Smooth muscle cell (in vitro differentiated cells): ENCODE measurements around the gene LONRF3. TPM values are rescaled to one million over a fixed set of nuclear protein-coding genes. Genes with fewer than 3 reads are reported as not detected.
A peak's percentile ranks its signal among the peaks of the same experiment; 100 is the strongest.

Experiments used
- DNase-seq: peaks from one replicate; lab custom pipeline; 2025; ENCODE audit not compliant: unreplicated experiment; lab: John Stamatoyannopoulos, UW
- H2AFZ ChIP-seq: fragments of 200-600 bp; sonication (generic); 2 replicates; pipeline ENCODE4 v1.6.0; 2016; ENCODE audit warnings: antibody characterized with exemption, low read depth, mild to moderate bottlenecking
- H3F3A ChIP-seq: fragments of 200-600 bp; sonication (generic); 2 replicates; pipeline ENCODE4 v1.6.0; 2017; ENCODE audit warnings: antibody characterized with exemption, low read depth
- H3K27ac ChIP-seq: fragments of 200-600 bp; sonication (generic); 2 replicates; pipeline ENCODE4 v1.5.1; 2016; ENCODE audit warnings: low read depth, mild to moderate bottlenecking
- H3K27me3 ChIP-seq: fragments of 200-600 bp; sonication (generic); 2 replicates; pipeline ENCODE4 v1.6.1; 2016; ENCODE audit warnings: low read depth, mild to moderate bottlenecking
- H3K36me3 ChIP-seq: fragments of 200-600 bp; sonication (generic); 2 replicates; pipeline ENCODE4 v1.5.1; 2016; ENCODE audit warnings: low read depth
- H3K4me1 ChIP-seq: fragments of 200-600 bp; sonication (generic); 2 replicates; pipeline ENCODE4 v1.5.1; 2016; ENCODE audit warnings: low read depth
- H3K4me2 ChIP-seq: fragments of 200-600 bp; sonication (generic); 2 replicates; pipeline ENCODE4 v1.6.0; 2016; ENCODE audit warnings: mild to moderate bottlenecking
- H3K4me3 ChIP-seq: fragments of 200-600 bp; sonication (generic); 2 replicates; pipeline ENCODE4 v1.5.1; 2016; ENCODE audit warnings: mild to moderate bottlenecking
- H3K79me2 ChIP-seq: fragments of 200-600 bp; sonication (generic); 2 replicates; pipeline ENCODE4 v1.6.0; 2016; ENCODE audit warnings: low read depth, mild to moderate bottlenecking
- H3K9ac ChIP-seq: fragments of 200-600 bp; sonication (generic); 2 replicates; pipeline ENCODE4 v1.6.0; 2016; ENCODE audit warnings: low read depth
- H3K9me3 ChIP-seq: fragments of 200-600 bp; sonication (generic); replicated peaks from 2 replicates; pipeline ENCODE4 v1.5.1; 2016; ENCODE audit warnings: low read depth
- H4K20me1 ChIP-seq: fragments of 200-600 bp; sonication (generic); 2 replicates; pipeline ENCODE4 v1.6.0; 2016; ENCODE audit warnings: low read depth
- CTCF ChIP-seq: fragments of 200-600 bp; sonication (generic); IDR thresholded peaks from 2 replicates; pipeline ENCODE4 v1.5.1; 2017; ENCODE audit warnings: borderline replicate concordance, mild to moderate bottlenecking, antibody characterized with exemption; ENCODE audit not compliant: insufficient read depth, poor library complexity, severe bottlenecking
- WGBS: methylation state at CpG from one replicate; pipeline ENCODE4 v1.1.7; 2016; ENCODE audit warnings: low lambda C conversion rate; 5-methylcytosine and 5-hydroxymethylcytosine counted together
- polyA plus RNA-seq: library from polyadenylated mRNA; unstranded; fragments of >200 nt; fragmentation: Nextera tagmentation; extraction: Ambion mirVana; gene quantifications from 2 replicates; pipeline ENCODE4 v1.2.1, GENCODE V29; 2016
- total RNA-seq: library from RNA; depleted of rRNA; stranded (reverse); fragments of >200 nt; gene quantifications from 2 replicates; pipeline ENCODE4 v1.2.3, GENCODE V29; 2014

LONRF3 gene
- total and polyA plus RNA-seq, 2 experiments from 2014 or later: 0.36 TPM; not detected in 1

- 70% methylated on average over 8 of the region's 8 CpGs for WGBS
- no peak for TF ChIP-seq CTCF
- H3K9me3 ChIP-seq: no peaks in the 10 kb centered on the region
- no peak overlapping the region for H3K4me2 ChIP-seq
- no peak for DNase-seq
- H3K27ac ChIP-seq: no peak overlapping the region
- peaks cover 42% of the 10 kb centered on the region for H3K27me3 ChIP-seq
- no peaks in the 10 kb centered on the region for H3K79me2 ChIP-seq
- no peak overlapping the region for H3K9ac ChIP-seq
- H3K4me3 ChIP-seq: no peak overlapping the region
- H3K36me3 ChIP-seq: no peaks in the 10 kb centered on the region
- no peaks in the 10 kb centered on the region for H4K20me1 ChIP-seq
- H3K4me1 ChIP-seq: no peaks in the 10 kb centered on the region
- no peak overlapping the region for H2AFZ ChIP-seq
- H3F3A ChIP-seq: no peaks in the 10 kb centered on the region
Measured at GRCh38 chrX:118968031-118968430, 6.4 kb upstream of the LONRF3 start.

- Histone ChIP-seq H4K20me1 (no peaks in the 10 kb centered on the region), H3K4me1 (no peaks in the 10 kb centered on the region), H3K79me2 (no peaks in the 10 kb centered on the region), H3K4me3 (no peak overlapping the region), H3K9me3 (no peaks in the 10 kb centered on the region), H3K9ac (no peak overlapping the region), H2AFZ (no peak overlapping the region), H3F3A (no peaks in the 10 kb centered on the region), H3K27me3 (peaks cover 67% of the 10 kb centered on the region), H3K27ac (no peak overlapping the region), H3K4me2 (no peak overlapping the region), H3K36me3 (no peaks in the 10 kb centered on the region)
- DNase-seq: no peak
- TF ChIP-seq CTCF: no peak
- 32% methylated on average over 3 of the region's 3 CpGs for WGBS
Measured at GRCh38 chrX:118971552-118971951, 2.9 kb upstream of the LONRF3 start.

GRCh38 chrX:118973389-118974087, 880 bp upstream of the LONRF3 start:
- Histone ChIP-seq H3K36me3 (no peaks in the 10 kb centered on the region), H3K4me3 (no peak overlapping the region), H3K9me3 (no peaks in the 10 kb centered on the region), H3K4me2 (no peak overlapping the region), H2AFZ (no peak overlapping the region), H3K9ac (no peak overlapping the region), H3F3A (no peaks in the 10 kb centered on the region), H3K4me1 (no peaks in the 10 kb centered on the region), H4K20me1 (no peaks in the 10 kb centered on the region), H3K27me3 (peaks cover 58% of the 10 kb centered on the region), H3K27ac (no peak overlapping the region), H3K79me2 (no peaks in the 10 kb centered on the region)
- DNase-seq: no peak
- TF ChIP-seq CTCF: no peak
- 59% methylated on average over 34 of the region's 43 CpGs for WGBS

GRCh38 chrX:118974908-118975671, 672 bp downstream of the LONRF3 start:
- DNase-seq: no peak
- no peaks in the 10 kb centered on the region for H3K79me2 ChIP-seq
- peaks cover 51% of the 10 kb centered on the region for H3K27me3 ChIP-seq
- H3K27ac ChIP-seq: no peak overlapping the region
- no peaks in the 10 kb centered on the region for H3K9me3 ChIP-seq
- H3K4me1 ChIP-seq: no peaks in the 10 kb centered on the region
- H3K4me2 ChIP-seq: peak overlapping the region; percentile 88
- peak overlapping the region; percentile 48 for H3K4me3 ChIP-seq
- H2AFZ ChIP-seq: no peak overlapping the region
- no peaks in the 10 kb centered on the region for H3K36me3 ChIP-seq
- H4K20me1 ChIP-seq: no peaks in the 10 kb centered on the region
- no peak for TF ChIP-seq CTCF
- 52% methylated on average over 74 of the region's 82 CpGs for WGBS
- no peak overlapping the region for H3K9ac ChIP-seq
- H3F3A ChIP-seq: no peaks in the 10 kb centered on the region
